IMR-90 (cell line): ENCODE results near the gene AKAP1. TPM values are rescaled to one million over a fixed set of nuclear protein-coding genes. Genes with fewer than 3 reads are reported as not detected.

Experiments used
- ATAC-seq: fragments of 200-7000 bp; cut with Tn5 transposase; 2 replicates; pipeline ENCODE4 v1.9.1; 2020; ENCODE audit warnings: low read depth, mild to moderate bottlenecking, moderate library complexity
- BruUV-seq: library from RNA; stranded (reverse); fragments of 400-500 nt; replicated peaks from 2 replicates; lab custom pipeline; 2021; lab: Mats Ljungman, UMichigan
- CTCF ChIA-PET: fragments of 300-600 bp; formaldehyde crosslinking; extraction: SDS; loops from one replicate; lab custom pipeline; 2021; ENCODE audit warnings: antibody characterized with exemption; lab: Yijun Ruan, JAX
- POLR2A ChIA-PET: fragments of 300-600 bp; sonication (Branson Sonifier 250); formaldehyde crosslinking; loops from one replicate; lab custom pipeline; 2022; ENCODE audit warnings: antibody characterized with exemption; ENCODE audit not compliant: unreplicated experiment; lab: Charles Lee
- DNase-seq: peaks from one replicate; pipeline ENCODE4 v3.0.0; 2013
- H2AFZ ChIP-seq: replicated peaks from 2 replicates; pipeline ENCODE3; 2013; ENCODE audit warnings: low read length, mild to moderate bottlenecking; ENCODE audit not compliant: poor library complexity
- H2AK5ac ChIP-seq: 2 replicates; pipeline ENCODE4 v1.6.1; 2013; ENCODE audit warnings: low read depth, low read length, inconsistent platforms
- H2AK9ac ChIP-seq: replicated peaks from 2 replicates; pipeline ENCODE3; 2013; ENCODE audit warnings: mild to moderate bottlenecking, low read depth, low read length, moderate library complexity; ENCODE audit not compliant: poor library complexity
- H2BK120ac ChIP-seq: 2 replicates; pipeline ENCODE4 v1.6.1; 2013; ENCODE audit warnings: low read depth, low read length, inconsistent platforms
- H2BK15ac ChIP-seq: 3 replicates; pipeline ENCODE4 v1.6.1; 2013; ENCODE audit warnings: low read depth, low read length, inconsistent platforms
- H2BK20ac ChIP-seq: 2 replicates; pipeline ENCODE4 v1.6.1; 2013; ENCODE audit warnings: low read depth, mild to moderate bottlenecking, inconsistent platforms, low read length, moderate library complexity
- H2BK5ac ChIP-seq: 2 replicates; pipeline ENCODE4 v1.6.1; 2013; ENCODE audit warnings: mild to moderate bottlenecking, low read depth, low read length, inconsistent platforms; ENCODE audit not compliant: poor library complexity, severe bottlenecking
- H3K14ac ChIP-seq: replicated peaks from 2 replicates; pipeline ENCODE4 v1.6.1; 2013; ENCODE audit warnings: low read depth, low read length, inconsistent platforms
- H3K18ac ChIP-seq: 2 replicates; pipeline ENCODE4 v1.6.1; 2013; ENCODE audit warnings: low read depth, low read length, control low read depth
- H3K23ac ChIP-seq: 2 replicates; pipeline ENCODE4 v1.6.1; 2013; ENCODE audit warnings: low read depth, low read length, inconsistent platforms
- H3K27ac ChIP-seq: 2 replicates; pipeline ENCODE4 v1.5.1; 2013; ENCODE audit warnings: mild to moderate bottlenecking, control low read depth, low read length; ENCODE audit not compliant: insufficient read depth
- H3K27me3 ChIP-seq: 2 replicates; pipeline ENCODE4 v1.6.1; 2013; ENCODE audit warnings: low read length; ENCODE audit not compliant: control insufficient read depth, insufficient read depth
- H3K36me3 ChIP-seq: 2 replicates; pipeline ENCODE4 v1.6.1; 2013; ENCODE audit warnings: low read length, mixed read lengths; ENCODE audit not compliant: control insufficient read depth, insufficient read depth
- H3K4ac ChIP-seq: 2 replicates; pipeline ENCODE4 v1.6.1; 2013; ENCODE audit warnings: low read depth, low read length, inconsistent platforms
- H3K4me1 ChIP-seq: 2 replicates; pipeline ENCODE4 v1.6.1; 2013; ENCODE audit warnings: low read length, mixed read lengths; ENCODE audit not compliant: control insufficient read depth, insufficient read depth
- H3K4me2 ChIP-seq: 2 replicates; pipeline ENCODE4 v1.6.1; 2013; ENCODE audit warnings: low read depth, mild to moderate bottlenecking, control low read depth, low read length, moderate library complexity
- H3K4me3 ChIP-seq: 2 replicates; pipeline ENCODE4 v1.5.1; 2013; ENCODE audit warnings: low read depth, mild to moderate bottlenecking, control low read depth, low read length, moderate library complexity; ENCODE audit not compliant: insufficient read depth
- H3K56ac ChIP-seq: 2 replicates; pipeline ENCODE4 v1.6.1; 2013; ENCODE audit warnings: low read length, inconsistent platforms; ENCODE audit not compliant: insufficient read depth; ENCODE audit errors: extremely low read depth
- H3K79me1 ChIP-seq, 2 experiments: 2 replicates each; pipeline ENCODE4 v1.6.1; 2013; ENCODE audit warnings: low read length in 2 of 2, inconsistent platforms in 1 of 2, low read depth in 1 of 2
- H3K9ac ChIP-seq: 2 replicates; pipeline ENCODE4 v1.6.1; 2013; ENCODE audit warnings: low read depth, low read length, control low read depth
- H3K9me1 ChIP-seq: 2 replicates; pipeline ENCODE4 v1.6.1; 2013; ENCODE audit warnings: low read length, inconsistent platforms; ENCODE audit not compliant: insufficient read depth
- H3K9me3 ChIP-seq: 2 replicates; pipeline ENCODE4 v1.6.1; 2013; ENCODE audit warnings: low read length; ENCODE audit not compliant: control insufficient read depth, insufficient read depth
- H4K20me1 ChIP-seq: 2 replicates; pipeline ENCODE4 v1.6.1; 2013; ENCODE audit warnings: low read length, inconsistent platforms; ENCODE audit not compliant: insufficient read depth
- H4K5ac ChIP-seq: 2 replicates; pipeline ENCODE4 v1.6.1; 2013; ENCODE audit warnings: mild to moderate bottlenecking, low read depth, low read length, control low read depth
- H4K8ac ChIP-seq, 2 experiments: 2 replicates each; pipeline ENCODE4 v1.6.1; 2013; ENCODE audit warnings: low read depth in 2 of 2, low read length in 2 of 2, control low read depth in 1 of 2, inconsistent platforms in 1 of 2
- H4K91ac ChIP-seq: 2 replicates; pipeline ENCODE4 v1.6.1; 2013; ENCODE audit warnings: low read depth, low read length, inconsistent platforms; ENCODE audit not compliant: insufficient read depth
- BHLHE40 ChIP-seq: fragments of 150-350 bp; IDR thresholded peaks from 2 replicates; pipeline ENCODE4 v1.6.1; 2016; ENCODE audit warnings: mild to moderate bottlenecking, low read depth, low read length
- FOS ChIP-seq: fragments of 150-350 bp; IDR thresholded peaks from 2 replicates; pipeline ENCODE4 v1.6.1; 2016; ENCODE audit warnings: low read depth, low read length
- MAFK ChIP-seq: IDR thresholded peaks from 2 replicates; pipeline ENCODE4 v1.6.1; 2012; ENCODE audit warnings: low read depth, low read length, improper control_type of control experiment
- MAZ ChIP-seq: IDR thresholded peaks from 2 replicates; pipeline ENCODE4 v1.6.1; 2012; ENCODE audit warnings: low read depth, mild to moderate bottlenecking, low read length, improper control_type of control experiment, moderate library complexity, borderline replicate concordance
- MXI1 ChIP-seq: IDR thresholded peaks from 2 replicates; pipeline ENCODE4 v1.6.1; 2012; ENCODE audit warnings: low read depth, mild to moderate bottlenecking, low read length, moderate library complexity, borderline replicate concordance
- POLR2A ChIP-seq: IDR thresholded peaks from 2 replicates; pipeline ENCODE4 v1.6.1; 2012; ENCODE audit warnings: mild to moderate bottlenecking, low read depth, low read length
- RAD21 ChIP-seq: IDR thresholded peaks from 2 replicates; pipeline ENCODE4 v1.6.1; 2012; ENCODE audit warnings: low read length, improper control_type of control experiment
- RCOR1 ChIP-seq: IDR thresholded peaks from 2 replicates; pipeline ENCODE4 v1.6.1; 2012; ENCODE audit warnings: mild to moderate bottlenecking, low read length, improper control_type of control experiment; ENCODE audit not compliant: insufficient replicate concordance
- WGBS, 2 experiments: methylation state at CpG; one replicate each; pipeline versions ENCODE4 v1.1.5 to v1.1.7; 2013; ENCODE audit warnings: missing lambda C conversion rate in 2 of 2; ENCODE audit not compliant: insufficient read length in 1 of 2; ENCODE audit errors: extremely low coverage in 2 of 2; 5-methylcytosine and 5-hydroxymethylcytosine counted together
- dilution Hi-C: fragments of 300-500 bp; cut with HindIII; formaldehyde crosslinking; loops from one replicate; pipeline ENCODE4 v1.14.3; 2018; ENCODE audit warnings: low sequenced_read_pairs; ENCODE audit not compliant: unreplicated experiment
- in situ Hi-C: fragments of 300-500 bp; cut with MboI; formaldehyde crosslinking; loops from 3 replicates; pipeline ENCODE4 v1.14.3; 2019; ENCODE audit warnings: low sequenced_read_pairs, inconsistent platforms, mixed read lengths
- intact Hi-C: fragments of 100-400 bp; cut with micrococcal nuclease; formaldehyde crosslinking; loops from 2 replicates; pipeline ENCODE4 v1.10.0; 2022
- polyA plus RNA-seq, 3 experiments: library from polyadenylated mRNA; depleted of rRNA; stranded (reverse); fragments of >200 nt; gene quantifications; 2 replicates each; pipeline ENCODE4 v1.2.3, GENCODE V29; 2012; ENCODE audit warnings: low replicate concordance in 1 of 3
- total RNA-seq: library from RNA; depleted of rRNA; stranded (reverse); fragments of >200 nt; gene quantifications from 2 replicates; pipeline ENCODE4 v1.2.3, GENCODE V29; 2012

AKAP1 gene
- total and polyA plus RNA-seq, 2 of the 4 experiments (the other 2 are of a cell fraction) = 10.2 to 17.4 TPM

- no peaks in the 10 kb centered on the region; the same call in 1 of the 2 replicates for H4K20me1 ChIP-seq
- no peak overlapping the region for H3K56ac ChIP-seq
- H3K9me1 ChIP-seq = peaks cover 10% of the 10 kb centered on the region; the same call in 1 of the 2 replicates
- H4K91ac ChIP-seq = no peak overlapping the region
- H4K8ac ChIP-seq = no peak overlapping the region
- no peak overlapping the region for H3K18ac ChIP-seq
- 73% methylated on average over 2 of the region's 6 CpGs; no CpG with 5 or more reads in 1 of the 2 experiments for WGBS, 2 experiments
- H3K4me3 ChIP-seq = no peak overlapping the region
- no peak overlapping the region for H3K23ac ChIP-seq
- no peak overlapping the region for H2AFZ ChIP-seq
- no peak overlapping the region for H2AK9ac ChIP-seq
- ChIA-PET POLR2A (no interaction called here), CTCF (interaction anchor here (0.6 kb wide), 1 partner anchor 190 kb away, joined by 8 read pairs; no protein-coding TSS in a partner anchor)
- ATAC-seq (no peak), DNase-seq (no peak)
- no peak overlapping the region for H3K14ac ChIP-seq
- TF ChIP-seq MAZ = no peak
- TF ChIP-seq RCOR1 = no peak
- TF ChIP-seq POLR2A = no peak
- no peak for TF ChIP-seq MXI1
- no peak for TF ChIP-seq FOS
- TF ChIP-seq BHLHE40 = no peak
- TF ChIP-seq RAD21 = no peak
- no peak for TF ChIP-seq MAFK
- H2BK15ac ChIP-seq = no peak overlapping the region
- H2BK120ac ChIP-seq = no peak overlapping the region
- no peak overlapping the region for H3K27ac ChIP-seq
- no peak overlapping the region for H3K4me2 ChIP-seq
- H3K4ac ChIP-seq = no peak overlapping the region
- no peak overlapping the region for H2AK5ac ChIP-seq
- H3K4me1 ChIP-seq = no peaks in the 10 kb centered on the region
- H3K79me1 ChIP-seq = no peaks in the 10 kb centered on the region
- intact Hi-C loops (no loop called here), in situ Hi-C loops (loop anchor here (25.0 kb wide), 1 partner anchor 999 kb away; no protein-coding TSS in a partner anchor), dilution Hi-C loops (no loop called here)
- no peaks in the 10 kb centered on the region for H3K27me3 ChIP-seq
- no peak overlapping the region for H3K9ac ChIP-seq
- H3K36me3 ChIP-seq = peaks cover 10% of the 10 kb centered on the region
- no peak overlapping the region for H2BK5ac ChIP-seq
- no TSS peak for BruUV-seq
- H2BK20ac ChIP-seq = no peak overlapping the region
- H4K5ac ChIP-seq = no peak overlapping the region
- no peaks in the 10 kb centered on the region for H3K9me3 ChIP-seq
These were observed 28.0 kb downstream of the AKAP1 start for GRCh38 chr17:57113011-57113410.
